Myocyte (in vitro differentiated cells): ENCODE results near the gene DCST2. TPM values are rescaled to one million over a fixed set of nuclear protein-coding genes. Genes with fewer than 3 reads are reported as not detected.

ENCODE experiments used
- DNase-seq: peaks from one replicate; pipeline ENCODE4 v3.0.0-alpha.2; 2012; ENCODE audit warnings: low read depth
- polyA plus RNA-seq: library from polyadenylated mRNA; unstranded; fragments of >200 nt; gene quantifications from one replicate; pipeline ENCODE4 v1.2.1, GENCODE V29; 2012; ENCODE audit warnings: missing spikeins
- total RNA-seq: library from RNA; depleted of rRNA; stranded (reverse); fragments of >200 nt; gene quantifications from 2 replicates; pipeline ENCODE4 v1.2.3, GENCODE V29; 2014

DCST2 gene
- total RNA-seq = not detected in 2 replicates
- polyA plus RNA-seq = 0.15 TPM

DNA sequence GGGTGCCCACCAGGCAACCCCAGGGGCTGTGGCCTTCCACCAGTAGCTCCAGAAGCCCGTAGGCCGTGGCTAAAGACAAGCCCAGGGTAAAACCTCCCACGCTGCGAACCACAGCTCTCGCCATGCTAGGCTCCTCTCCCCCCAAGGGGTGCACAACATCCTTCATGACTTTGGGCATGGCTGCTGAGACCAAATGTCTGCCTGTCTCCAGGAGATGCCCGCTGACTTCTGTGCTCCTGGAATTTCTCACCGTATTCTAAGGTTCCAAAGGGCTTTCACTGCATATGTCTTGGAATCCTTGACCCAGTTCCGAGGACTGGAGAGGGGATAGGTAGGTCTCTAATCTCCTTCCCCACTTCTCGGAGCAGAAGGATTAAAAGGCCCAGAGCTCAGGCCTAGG is at the start of gene DCST2, which contains the start of gene DCST1:
DCST2 (minus strand) TSS at position 258 of the 400 bp plus-strand sequence; CDS start at position 178, 80 bp downstream.
DCST1 (plus strand) TSS at position 301 of the 400 bp plus-strand sequence. CDS start 213 bp downstream, outside the sequence.
- no peak for DNase-seq

DNA sequence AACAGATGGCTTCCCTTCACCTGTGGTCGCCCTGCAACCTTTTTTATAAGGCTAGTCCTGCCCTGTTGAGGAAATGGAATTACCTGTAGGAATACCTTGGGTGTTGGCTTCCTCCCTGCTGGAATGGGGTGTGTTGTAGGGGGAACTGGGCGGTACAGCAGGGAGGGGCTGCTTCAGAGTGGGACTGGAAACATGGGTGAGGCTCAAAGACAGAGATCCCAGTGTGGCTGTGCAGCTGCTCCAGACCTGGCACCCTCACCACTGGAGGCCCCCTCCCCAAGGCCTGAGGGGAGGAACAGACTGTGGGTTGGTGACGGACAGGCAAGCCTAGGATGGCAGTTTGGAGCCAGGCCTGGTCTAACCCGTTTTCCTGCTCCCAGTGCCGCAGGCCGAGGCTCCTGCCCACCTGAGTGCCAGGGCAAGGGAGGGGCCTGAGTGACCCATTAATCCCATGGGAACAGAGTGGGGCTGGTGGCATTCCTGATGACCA is 49.5 kb upstream of the DCST2 start:
- DNase-seq = no peak

- DNase-seq = no peak
These were observed 48.9 kb upstream of the DCST2 start for GRCh38 chr1:155082301-155083051.

- no peak for DNase-seq
These were observed 48.1 kb upstream of the DCST2 start for GRCh38 chr1:155081472-155082300.

GRCh38 chr1:155080312-155081228 is 47.0 kb upstream of the DCST2 start:
- DNase-seq = peak; percentile 22

DNA sequence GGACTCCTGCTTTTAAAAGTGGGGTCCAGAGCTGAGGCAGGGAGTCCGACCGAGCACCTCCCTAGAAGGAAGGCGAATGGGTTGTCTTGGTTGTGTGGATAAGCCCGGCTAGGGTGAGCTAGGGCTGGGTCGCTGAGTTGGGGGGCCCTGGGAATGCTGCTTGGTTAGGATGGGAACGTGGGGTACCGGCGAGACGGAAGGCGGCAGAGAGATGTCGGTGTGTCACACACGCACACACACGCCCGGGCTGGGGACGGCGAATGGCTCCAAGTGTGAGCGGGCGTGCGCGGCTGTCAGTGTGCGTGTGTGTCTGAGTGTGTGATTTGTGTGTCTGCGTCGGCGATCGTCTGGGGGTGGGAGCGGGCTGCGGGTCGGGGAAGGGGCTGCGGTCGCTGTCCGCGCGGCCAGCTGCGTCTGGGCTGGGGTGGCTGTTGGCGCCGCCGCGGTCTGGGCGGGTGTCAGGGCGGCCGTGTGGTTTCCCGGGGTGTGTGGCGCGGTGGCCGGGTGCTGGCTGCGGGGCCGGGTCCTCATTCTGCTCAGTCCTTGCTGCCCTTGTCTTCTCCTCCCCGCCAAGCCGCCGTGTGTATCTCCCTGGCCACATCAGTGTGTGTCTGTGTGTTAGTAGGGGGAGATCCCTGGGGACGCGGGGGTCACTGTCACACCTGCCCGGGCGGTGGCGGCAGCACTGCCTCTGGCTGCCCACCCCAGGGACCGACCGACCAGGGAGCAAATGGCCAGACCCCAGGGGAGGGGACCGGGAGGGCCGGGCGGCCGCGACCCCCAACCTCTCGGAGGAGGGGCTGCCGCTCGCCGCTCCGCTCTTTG is 46.1 kb upstream of the DCST2 start:
- no peak for DNase-seq

DNA sequence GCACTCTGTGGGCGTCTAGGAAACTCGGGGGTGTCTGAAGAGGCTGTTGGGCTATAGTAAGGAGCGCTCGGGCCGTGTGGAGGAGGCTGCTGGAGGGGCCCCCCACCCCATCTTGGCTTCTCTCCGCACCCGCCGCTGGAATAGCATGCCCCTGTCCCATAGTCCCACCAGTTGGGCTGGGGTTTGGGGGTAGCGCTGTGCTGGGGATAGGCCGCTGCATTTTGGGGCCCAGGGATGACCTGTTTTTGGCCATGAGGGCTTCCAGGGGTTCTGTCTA is 45.6 kb upstream of the DCST2 start:
- DNase-seq = no peak

- DNase-seq = peak; percentile 35
These were observed 45.1 kb upstream of the DCST2 start, which contains the start of gene EFNA3 for GRCh38 chr1:155078469-155079209. TSS of gene EFNA3 (plus strand) at chr1:155078837. CDS start at chr1:155078942, 105 bp downstream.

GRCh38 chr1:155077758-155078445 is 44.3 kb upstream of the DCST2 start:
- DNase-seq = no peak

GRCh38 chr1:155077346-155077745 is 43.8 kb upstream of the DCST2 start:
- DNase-seq = no peak

- no peak for DNase-seq
These were observed 42.8 kb upstream of the DCST2 start for GRCh38 chr1:155076371-155076770.

DNA sequence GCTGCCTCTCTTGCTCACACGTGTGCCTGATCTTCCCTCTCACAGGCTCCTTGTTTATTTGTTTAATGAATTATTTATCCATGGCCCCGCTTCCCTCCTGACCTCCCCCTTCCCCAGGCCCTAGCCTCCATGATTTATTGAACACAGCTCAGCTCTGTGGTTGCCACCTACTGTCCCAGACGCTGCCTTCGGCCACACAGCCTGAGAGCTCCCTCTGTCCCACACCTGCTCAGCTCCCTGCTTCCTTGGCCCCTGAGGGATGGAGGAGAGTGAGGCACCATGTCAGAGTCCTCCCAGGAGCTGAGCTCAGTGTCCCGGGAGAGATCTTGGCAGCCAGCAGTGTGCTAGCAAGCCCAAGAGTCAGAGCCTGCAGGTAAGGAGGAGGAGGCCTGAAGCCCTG is 42.0 kb upstream of the DCST2 start:
- no peak for DNase-seq

DNA sequence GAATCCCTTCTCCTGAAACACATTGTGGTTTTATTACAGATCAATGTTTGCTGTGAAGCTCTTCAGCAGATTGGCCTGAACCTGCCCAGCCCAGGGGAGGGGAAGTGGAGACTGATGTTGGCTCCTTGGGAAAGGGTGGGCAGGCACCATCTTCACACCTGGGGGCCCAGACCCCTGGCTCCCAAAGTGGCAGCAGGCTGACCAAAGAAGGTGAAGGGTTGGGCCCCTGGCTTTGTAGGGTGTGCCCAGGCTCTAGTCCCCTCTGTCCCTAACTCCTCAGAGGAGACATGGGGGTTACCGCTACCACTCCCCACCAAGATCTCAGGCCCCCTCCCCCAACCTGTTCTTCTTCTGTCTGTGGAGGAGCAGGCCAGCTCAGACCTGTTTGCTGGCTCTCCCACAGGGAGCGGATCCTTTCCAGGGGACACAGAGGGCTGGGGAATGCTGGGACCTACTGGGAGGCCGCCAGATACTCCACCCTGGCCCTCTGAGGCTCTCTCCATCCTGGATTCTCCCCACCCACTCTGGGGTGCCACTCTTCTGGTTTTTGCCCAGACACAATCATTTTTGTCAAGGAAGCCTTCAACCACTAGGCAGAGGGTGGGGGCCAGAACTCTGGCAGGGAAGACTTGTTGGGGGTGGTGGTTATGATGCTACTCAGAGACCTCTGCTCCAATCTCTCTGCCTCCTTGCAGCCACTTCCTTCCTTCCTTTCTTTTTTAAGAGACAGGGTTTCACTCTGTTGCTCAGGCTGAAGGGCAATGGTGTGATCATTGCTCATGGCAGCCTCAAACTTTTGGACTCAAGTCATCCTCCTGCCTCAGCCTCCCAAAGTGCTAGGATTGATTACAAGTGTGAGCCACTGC is 40.0 kb upstream of the DCST2 start:
- DNase-seq = no peak

DNA sequence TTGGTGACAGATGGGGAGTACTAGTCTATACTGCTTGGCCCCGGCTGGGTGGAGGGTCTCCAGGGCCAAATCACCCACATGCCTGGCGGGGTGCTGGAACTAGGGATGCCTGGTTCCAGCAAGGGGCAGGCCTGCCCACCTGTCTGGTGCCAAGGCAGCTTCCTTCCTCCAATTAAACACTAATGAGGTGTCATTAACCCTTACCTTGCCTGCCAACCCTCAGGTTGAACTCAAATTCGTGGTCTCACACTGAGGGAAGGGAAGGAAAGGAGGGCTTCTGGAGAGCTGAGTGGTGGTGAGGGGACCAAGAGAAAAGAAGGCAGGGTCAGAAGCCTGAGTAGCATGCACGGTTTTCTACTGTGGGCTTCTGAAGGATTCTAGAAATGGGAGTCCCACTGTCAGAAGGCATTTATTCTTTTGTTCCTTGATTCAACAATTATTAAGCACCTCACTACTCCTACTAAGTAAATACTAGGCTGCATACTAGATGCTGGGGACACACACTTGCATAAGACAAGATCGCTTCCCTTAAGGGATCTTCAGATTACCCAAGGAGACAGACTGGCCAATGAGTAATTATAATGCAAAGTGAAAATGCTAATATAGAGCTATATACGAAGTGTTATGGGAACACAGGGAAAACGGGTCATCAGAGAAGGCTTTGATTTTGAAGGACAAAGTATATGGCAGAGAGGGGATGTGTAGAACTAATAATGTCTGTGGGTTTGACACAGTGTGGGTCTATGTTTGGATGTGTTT is 39.1 kb upstream of the DCST2 start:
- no peak for DNase-seq

DNA sequence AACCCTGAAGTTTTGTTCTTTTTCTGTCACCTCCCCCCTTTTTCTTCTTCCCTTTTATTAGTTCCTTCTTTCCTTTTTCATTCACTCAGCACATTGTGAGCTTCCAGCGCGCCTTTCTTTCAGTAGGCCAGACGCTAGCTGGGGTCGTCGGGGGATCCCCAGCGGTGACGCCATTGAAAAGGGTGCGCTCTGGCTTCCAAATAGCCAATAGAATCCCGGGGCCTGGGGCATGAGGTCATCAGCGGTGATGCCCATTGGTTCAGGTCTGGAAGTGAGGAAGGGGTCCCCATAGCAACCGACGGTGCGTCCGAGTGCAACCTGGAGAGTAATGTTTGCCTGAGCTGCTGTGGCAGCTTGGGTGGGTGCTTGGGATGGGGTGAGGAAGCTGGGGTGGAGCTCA is 38.1 kb upstream of the DCST2 start:
- no peak for DNase-seq

DNA sequence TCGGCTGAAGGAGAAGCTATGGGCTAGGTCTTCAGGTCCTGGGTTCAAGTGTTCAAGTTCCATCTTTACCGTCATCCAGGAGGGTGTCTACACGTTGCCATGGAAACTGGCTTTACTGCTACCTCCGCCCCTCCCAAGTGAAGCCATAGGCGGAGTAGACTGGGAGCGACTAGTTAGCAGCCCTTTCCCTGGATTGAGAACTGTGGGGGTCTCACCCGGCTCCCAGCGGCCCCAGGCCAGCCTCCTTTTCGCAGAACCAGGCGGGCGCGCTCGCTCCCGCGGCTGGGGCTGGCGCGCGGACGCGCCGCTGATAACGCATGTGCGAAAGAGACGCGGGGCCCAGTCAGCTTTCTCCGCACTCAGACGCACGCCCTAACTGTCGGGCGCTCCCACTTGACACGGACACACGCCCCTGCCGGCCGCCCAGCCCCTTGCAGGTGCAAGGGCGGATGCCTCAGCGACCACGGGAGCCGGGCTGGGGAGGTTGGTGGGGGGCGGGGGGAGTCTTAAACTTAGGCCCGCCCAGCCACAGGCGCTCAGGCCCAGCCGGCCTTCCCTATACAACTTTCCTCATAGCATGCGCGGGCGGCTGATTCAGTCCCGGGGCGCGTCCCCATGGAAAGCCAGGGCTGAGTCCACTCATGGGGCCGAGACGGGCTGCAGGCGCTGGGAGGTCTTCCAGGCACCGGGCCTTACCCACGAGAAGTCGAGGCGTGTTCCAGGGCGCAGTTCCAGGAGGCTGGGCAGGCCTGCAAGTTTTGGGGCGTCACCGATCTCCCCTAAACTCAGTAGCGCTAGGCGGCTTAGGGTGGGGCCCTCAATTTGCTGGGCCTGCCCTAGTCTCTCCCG is 37.4 kb upstream of the DCST2 start:
- no peak for DNase-seq
